Mesothelial cell of epicardium (in vitro differentiated cells): ENCODE data around the gene CROT. TPM values are rescaled to one million over a fixed set of nuclear protein-coding genes. Genes with fewer than 3 reads are reported as not detected.

Experiments used
- DNase-seq, 2 experiments: peaks; one replicate each; pipeline ENCODE4 v3.0.0; 2021; ENCODE audit warnings: low spot score in 2 of 2; ENCODE audit not compliant: unreplicated experiment in 2 of 2
- H3K27ac Mint-ChIP-seq: 2 replicates; pipeline ENCODE4 v1.8.0; 2021; ENCODE audit warnings: mixed read lengths
- H3K27me3 Mint-ChIP-seq: 2 replicates; pipeline ENCODE4 v1.8.0; 2021; ENCODE audit warnings: low read depth, mixed read lengths
- H3K36me3 Mint-ChIP-seq: 2 replicates; pipeline ENCODE4 v1.8.0; 2021; ENCODE audit warnings: mixed read lengths
- H3K4me1 Mint-ChIP-seq: 2 replicates; pipeline ENCODE4 v1.8.0; 2021; ENCODE audit warnings: mixed read lengths
- H3K4me3 Mint-ChIP-seq: 2 replicates; pipeline ENCODE4 v1.8.0; 2021; ENCODE audit warnings: mild to moderate bottlenecking, moderate library complexity, mixed read lengths
- H3K9me3 Mint-ChIP-seq: 2 replicates; pipeline ENCODE4 v1.8.0; 2021; ENCODE audit warnings: mixed read lengths
- total RNA-seq: library from RNA; stranded (reverse); gene quantifications from 3 replicates; pipeline ENCODE4 v1.2.1, GENCODE V29; 2021
- TF ChIP-seq, protein P1 (sequence below): fragments of 200-600 bp; sonication (generic); IDR thresholded peaks from one replicate; pipeline ENCODE4 v1.5.0; 2021; ENCODE audit warnings: antibody characterized with exemption; ENCODE audit not compliant: unreplicated experiment

The CROT gene
- total RNA-seq, 1 donor from 2014 or later, result 20.7 TPM

- DNase-seq, result no peak
- Mint-ChIP-seq H3K36me3 (peaks cover 38% of the 10 kb centered on the region), H3K4me3 (no peak overlapping the region), H3K9me3 (peaks cover 16% of the 10 kb centered on the region), H3K27ac (no peak overlapping the region), H3K4me1 (peaks cover 6% of the 10 kb centered on the region), H3K27me3 (no peaks in the 10 kb centered on the region)
- TF ChIP-seq, protein P1, sequence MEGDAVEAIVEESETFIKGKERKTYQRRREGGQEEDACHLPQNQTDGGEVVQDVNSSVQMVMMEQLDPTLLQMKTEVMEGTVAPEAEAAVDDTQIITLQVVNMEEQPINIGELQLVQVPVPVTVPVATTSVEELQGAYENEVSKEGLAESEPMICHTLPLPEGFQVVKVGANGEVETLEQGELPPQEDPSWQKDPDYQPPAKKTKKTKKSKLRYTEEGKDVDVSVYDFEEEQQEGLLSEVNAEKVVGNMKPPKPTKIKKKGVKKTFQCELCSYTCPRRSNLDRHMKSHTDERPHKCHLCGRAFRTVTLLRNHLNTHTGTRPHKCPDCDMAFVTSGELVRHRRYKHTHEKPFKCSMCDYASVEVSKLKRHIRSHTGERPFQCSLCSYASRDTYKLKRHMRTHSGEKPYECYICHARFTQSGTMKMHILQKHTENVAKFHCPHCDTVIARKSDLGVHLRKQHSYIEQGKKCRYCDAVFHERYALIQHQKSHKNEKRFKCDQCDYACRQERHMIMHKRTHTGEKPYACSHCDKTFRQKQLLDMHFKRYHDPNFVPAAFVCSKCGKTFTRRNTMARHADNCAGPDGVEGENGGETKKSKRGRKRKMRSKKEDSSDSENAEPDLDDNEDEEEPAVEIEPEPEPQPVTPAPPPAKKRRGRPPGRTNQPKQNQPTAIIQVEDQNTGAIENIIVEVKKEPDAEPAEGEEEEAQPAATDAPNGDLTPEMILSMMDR, result no peak
These were observed 8.1 kb upstream of the CROT start for GRCh38 chr7:87337331-87337730.

DNA sequence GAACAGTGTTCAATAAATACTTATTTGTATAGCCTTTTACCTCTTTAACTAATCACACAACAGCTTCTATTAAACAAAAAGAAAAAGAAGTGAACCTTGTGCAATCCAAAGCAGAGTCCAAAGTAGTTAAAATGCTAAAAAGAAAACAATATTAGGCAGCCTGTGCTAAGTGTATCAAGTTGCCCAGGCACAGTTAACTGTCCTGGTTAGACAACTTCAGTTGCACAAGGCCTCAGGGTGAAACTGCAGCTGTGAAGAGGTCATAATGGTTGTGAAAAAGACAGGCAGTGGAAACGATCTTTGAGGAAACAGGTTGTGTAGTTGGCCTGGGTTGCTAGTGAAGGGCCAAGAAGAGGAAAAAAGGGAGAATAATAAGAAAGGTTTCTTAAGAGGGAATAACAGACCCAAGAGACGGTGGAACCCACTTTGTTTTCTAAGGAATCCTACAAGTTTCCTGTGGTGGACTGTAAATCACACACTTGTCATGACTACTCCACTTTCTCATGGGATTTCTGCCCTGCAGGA lies 6.0 kb upstream of the CROT start:
- Mint-ChIP-seq H3K27me3 (no peaks in the 10 kb centered on the region), H3K27ac (peak overlapping the region; percentile 41), H3K36me3 (peaks cover 29% of the 10 kb centered on the region), H3K9me3 (peaks cover 10% of the 10 kb centered on the region), H3K4me1 (peaks cover 24% of the 10 kb centered on the region), H3K4me3 (no peak overlapping the region)
- DNase-seq, result no peak
- TF ChIP-seq, protein P1, result no peak

DNA sequence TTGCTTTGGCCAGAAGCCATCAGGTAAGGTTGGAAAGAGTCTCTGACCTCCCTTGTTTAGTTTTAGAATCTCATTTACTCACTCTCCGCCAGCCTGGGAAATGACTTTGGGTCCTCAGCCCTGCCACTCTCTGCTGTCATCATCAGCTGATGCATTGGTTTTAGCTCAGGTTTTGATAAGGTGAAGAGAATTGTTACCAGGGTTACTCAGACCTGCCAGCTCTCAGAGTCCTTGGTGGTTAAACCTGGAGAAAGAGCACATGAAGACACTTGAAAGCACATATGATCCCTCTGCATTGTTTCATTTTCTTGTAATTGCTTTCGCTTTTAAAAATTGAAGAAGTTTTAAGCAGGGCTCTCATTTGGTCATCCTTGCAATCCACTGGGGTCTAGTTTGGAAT lies 4.0 kb upstream of the CROT start:
- H3K4me3 Mint-ChIP-seq, result no peak overlapping the region
- TF ChIP-seq, protein P1, result no peak
- H3K4me1 Mint-ChIP-seq, result peaks cover 35% of the 10 kb centered on the region
- H3K27ac Mint-ChIP-seq, result no peak overlapping the region
- H3K36me3 Mint-ChIP-seq, result peaks cover 15% of the 10 kb centered on the region
- no peak for DNase-seq
- no peaks in the 10 kb centered on the region for H3K27me3 Mint-ChIP-seq
- no peaks in the 10 kb centered on the region for H3K9me3 Mint-ChIP-seq

GRCh38 chr7:87342231-87342630 lies 3.2 kb upstream of the CROT start:
- Mint-ChIP-seq H3K36me3 (peaks cover 12% of the 10 kb centered on the region), H3K4me3 (no peak overlapping the region), H3K27me3 (no peaks in the 10 kb centered on the region), H3K27ac (no peak overlapping the region), H3K4me1 (peaks cover 42% of the 10 kb centered on the region), H3K9me3 (no peaks in the 10 kb centered on the region)
- TF ChIP-seq, protein P1, result no peak
- DNase-seq, result no peak

DNA sequence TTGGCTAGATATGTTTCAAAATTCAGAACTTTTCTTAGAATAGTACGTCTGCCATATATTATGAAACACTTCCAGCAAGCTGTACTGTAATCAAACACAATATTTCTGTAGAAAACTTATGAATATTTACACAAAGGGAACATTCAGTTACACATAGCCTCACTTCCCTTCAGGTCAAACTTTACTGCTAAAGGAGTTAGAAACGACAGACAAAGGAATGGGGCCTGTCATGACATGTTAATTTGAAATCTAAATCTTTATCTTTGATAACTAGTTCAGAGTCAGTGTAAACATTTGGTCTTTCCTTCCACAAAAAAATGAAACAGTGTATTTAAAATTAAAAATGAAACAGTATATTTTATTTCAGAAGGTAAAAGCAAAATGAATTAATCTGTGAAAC lies 1.0 kb upstream of the CROT start:
- Mint-ChIP-seq H3K27ac (peak overlapping the region; percentile 95), H3K27me3 (no peaks in the 10 kb centered on the region), H3K9me3 (no peaks in the 10 kb centered on the region), H3K4me1 (peaks cover 41% of the 10 kb centered on the region), H3K4me3 (peak overlapping the region; percentile 93), H3K36me3 (peaks cover 21% of the 10 kb centered on the region)
- TF ChIP-seq, protein P1, result no peak
- DNase-seq, result no peak

GRCh38 chr7:87345962-87346371 lies 503 bp downstream of the CROT start:
- peak overlapping the region; percentile 95 for H3K27ac Mint-ChIP-seq

More at GRCh38 chr7:87345962-87346371, 503 bp downstream of the CROT start:
- peaks cover 8% of the 10 kb centered on the region for H3K9me3 Mint-ChIP-seq
- DNase-seq, result no peak
- H3K4me1 Mint-ChIP-seq, result peaks cover 38% of the 10 kb centered on the region
- no peaks in the 10 kb centered on the region for H3K27me3 Mint-ChIP-seq
- TF ChIP-seq, protein P1, result no peak
- peaks cover 34% of the 10 kb centered on the region for H3K36me3 Mint-ChIP-seq
- peak overlapping the region; percentile 93 for H3K4me3 Mint-ChIP-seq
